Ishikawa (cell line): Measurements from ENCODE around the gene PATE3.

ENCODE experiments used
- EP300 ChIP-seq: IDR thresholded peaks from 2 replicates; pipeline ENCODE4 v1.6.1; 2012; ENCODE audit warnings: borderline replicate concordance
- TAF1 ChIP-seq: IDR thresholded peaks from 2 replicates; pipeline ENCODE4 v1.6.1; 2012; ENCODE audit warnings: low read depth, mild to moderate bottlenecking

DNA sequence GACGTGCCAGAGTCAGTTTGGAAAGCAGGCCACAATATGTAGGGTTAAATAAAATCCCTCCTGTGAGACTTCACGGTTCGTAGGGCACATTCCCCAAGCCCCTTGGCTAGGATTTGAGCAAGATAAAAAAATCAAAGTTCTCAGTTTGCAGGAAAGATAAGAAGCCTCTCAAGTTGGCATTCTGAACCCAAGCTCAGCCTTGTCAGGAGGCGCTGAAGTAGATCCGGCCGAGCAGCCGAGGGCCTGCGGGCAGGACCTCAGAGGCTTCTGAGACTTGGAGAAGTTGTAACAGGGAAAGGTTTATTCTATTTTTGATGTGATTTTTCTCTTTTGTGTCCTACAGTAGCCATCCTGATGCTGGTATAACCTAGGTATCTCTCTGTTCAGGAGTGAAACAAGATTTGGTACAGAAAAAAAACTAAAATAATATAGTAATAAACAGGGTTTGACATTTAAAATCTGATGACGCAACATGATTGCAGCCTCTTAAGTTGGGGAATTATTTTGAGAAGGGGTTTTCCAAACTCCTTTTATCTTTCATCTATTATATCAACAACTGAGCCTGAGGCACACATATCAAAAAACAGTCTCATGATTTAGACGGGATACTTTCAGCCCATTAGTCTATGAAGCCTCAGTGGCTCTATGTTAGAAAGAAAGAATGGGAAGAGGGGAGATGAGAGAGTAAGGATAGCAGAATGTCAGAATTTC is 19.4 kb upstream of the PATE3 start:
- TF ChIP-seq TAF1: no peak
- TF ChIP-seq EP300: no peak
